GM12892 (cell line): Measurements from ENCODE around the gene AVL9.

Experiments used
- POLR2AphosphoS5 ChIP-seq: IDR thresholded peaks from 2 replicates; pipeline ENCODE4 v1.6.1; 2011; ENCODE audit warnings: low read depth, low read length, control low read depth
- TAF1 ChIP-seq: IDR thresholded peaks from 2 replicates; pipeline ENCODE4 v1.6.1; 2011; ENCODE audit warnings: low read depth, mild to moderate bottlenecking, control low read depth, low read length, borderline replicate concordance

- no peak for TF ChIP-seq TAF1
- TF ChIP-seq POLR2AphosphoS5: no peak
These were observed 35.5 kb upstream of the AVL9 start for GRCh38 chr7:32459788-32460187.
